ENCODE data around the gene ELL2. TPM values are rescaled to one million over a fixed set of nuclear protein-coding genes. Genes with fewer than 3 reads are reported as not detected.
"Not testable (repeated sequence)": the region's sequence is repeated elsewhere in the genome, so short reads cannot be mapped to it uniquely, and the experiment has no call there.

The ELL2 gene
- total RNA-seq, 1 donor from 2014 or later: 30.5 TPM

- DNase-seq (ENCODE audit: low spot score): no peak
- intact Hi-C loops (cut with DNase I): no loop called here
Observed at GRCh38 chr5:95937607-95938152, 24.0 kb downstream of the ELL2 start.

- intact Hi-C loops (cut with DNase I): no loop called here
- DNase-seq (ENCODE audit: low spot score): no peak
Observed at GRCh38 chr5:95936812-95937397, 24.7 kb downstream of the ELL2 start.

- intact Hi-C loops (cut with DNase I): no loop called here
- no peak for DNase-seq (ENCODE audit: low spot score)
Observed at GRCh38 chr5:95935553-95936100, 26.0 kb downstream of the ELL2 start.

- DNase-seq (ENCODE audit: low spot score): no peak
- intact Hi-C loops (cut with DNase I): no loop called here
Observed at GRCh38 chr5:95934207-95934804, 27.3 kb downstream of the ELL2 start.

GRCh38 chr5:95932941-95933340, 28.7 kb downstream of the ELL2 start:
- no peak for DNase-seq (ENCODE audit: low spot score)
- intact Hi-C loops (cut with DNase I): no loop called here

GRCh38 chr5:95931079-95931833, 30.4 kb downstream of the ELL2 start:
- intact Hi-C loops (cut with DNase I): no loop called here
- DNase-seq (ENCODE audit: low spot score): no peak

GRCh38 chr5:95930141-95930930, 31.3 kb downstream of the ELL2 start:
- DNase-seq (ENCODE audit: low spot score): no peak
- intact Hi-C loops (cut with DNase I): no loop called here

GRCh38 chr5:95928724-95929253, 32.9 kb downstream of the ELL2 start:
- intact Hi-C loops (cut with DNase I): no loop called here
- DNase-seq (ENCODE audit: low spot score): no peak

GRCh38 chr5:95927927-95928723, 33.5 kb downstream of the ELL2 start:
- intact Hi-C loops (cut with DNase I): no loop called here
- DNase-seq (ENCODE audit: low spot score): no peak

- intact Hi-C loops (cut with DNase I): not testable (repeated sequence)
Observed at GRCh38 chr5:95927300-95927699, 34.4 kb downstream of the ELL2 start.

GRCh38 chr5:95925939-95926338, 35.7 kb downstream of the ELL2 start:
- intact Hi-C loops (cut with DNase I): no loop called here
- no peak for DNase-seq (ENCODE audit: low spot score)

More at GRCh38 chr5:95927300-95927699, 34.4 kb downstream of the ELL2 start:
- DNase-seq (ENCODE audit: low spot score): not testable (repeated sequence)

- DNase-seq (ENCODE audit: low spot score): no peak
- intact Hi-C loops (cut with DNase I): no loop called here
Observed at GRCh38 chr5:95925378-95925744, 36.3 kb downstream of the ELL2 start.

GRCh38 chr5:95924720-95925377, 36.8 kb downstream of the ELL2 start:
- DNase-seq (ENCODE audit: low spot score): no peak
- intact Hi-C loops (cut with DNase I): no loop called here

GRCh38 chr5:95923918-95924544, 37.6 kb downstream of the ELL2 start:
- intact Hi-C loops (cut with DNase I): no loop called here
- DNase-seq (ENCODE audit: low spot score): no peak

- DNase-seq (ENCODE audit: low spot score): no peak
Observed at GRCh38 chr5:95922798-95923197, 38.9 kb downstream of the ELL2 start.

GRCh38 chr5:95921501-95921900, 40.1 kb downstream of the ELL2 start:
- no peak for DNase-seq (ENCODE audit: low spot score)
- intact Hi-C loops (cut with DNase I): no loop called here

More at GRCh38 chr5:95922798-95923197, 38.9 kb downstream of the ELL2 start:
- intact Hi-C loops (cut with DNase I): no loop called here

GRCh38 chr5:95920822-95921221, 40.8 kb downstream of the ELL2 start:
- intact Hi-C loops (cut with DNase I): no loop called here

GRCh38 chr5:95919658-95920057, 42.0 kb downstream of the ELL2 start:
- DNase-seq (ENCODE audit: low spot score): no peak
- intact Hi-C loops (cut with DNase I): no loop called here

More at GRCh38 chr5:95920822-95921221, 40.8 kb downstream of the ELL2 start:
- no peak for DNase-seq (ENCODE audit: low spot score)
